K562 (cell line): Measurements from ENCODE around the gene UBXN11. TPM values are rescaled to one million over a fixed set of nuclear protein-coding genes. Genes with fewer than 3 reads are reported as not detected.

Experiments
- E2F8 ChIP-seq: fragments of 450-650 bp; IDR thresholded peaks from 2 replicates; pipeline ENCODE4 v1.7.1; 2018; ENCODE audit warnings: mild to moderate bottlenecking, low read depth; ENCODE audit not compliant: partially characterized antibody
- MCM7 ChIP-seq, 2 experiments: fragments of 450-650 bp; IDR thresholded peaks; 2 replicates each; pipeline ENCODE4 v1.6.1; 2016 to 2018
- NFIX ChIP-seq: fragments of 250-450 bp; sonication (Bioruptor Pico); IDR thresholded peaks from 2 replicates; pipeline ENCODE4 v1.4.0; 2020; ENCODE audit warnings: low read depth, mild to moderate bottlenecking, moderate library complexity
- NONO ChIP-seq, 2 experiments: fragments of 200-400 bp in 1 of 2; fragments of 450-650 bp in 1 of 2; formaldehyde crosslinking in 1 of 2; IDR thresholded peaks; 2 replicates each; pipeline ENCODE4 v1.6.1; 2017; ENCODE audit warnings: low read depth in 2 of 2, mild to moderate bottlenecking in 2 of 2, moderate library complexity in 2 of 2, low read length in 1 of 2
- PRMT5 ChIP-seq: sonication (generic); formaldehyde crosslinking; IDR thresholded peaks from 2 replicates; pipeline ENCODE4 v1.5.0; 2020; ENCODE audit warnings: missing genetic modification reagents
- TAF15 ChIP-seq: fragments of 200-400 bp; formaldehyde crosslinking; IDR thresholded peaks from 2 replicates; pipeline ENCODE4 v1.6.1; 2017; ENCODE audit warnings: mild to moderate bottlenecking, low read depth, low read length, moderate library complexity
- TFAP4 ChIP-seq: sonication (generic); formaldehyde crosslinking; IDR thresholded peaks from 2 replicates; pipeline ENCODE4 v1.8.0; 2022; ENCODE audit warnings: missing genetic modification reagents, mild to moderate bottlenecking, moderate library complexity, borderline replicate concordance
- ZNF121 ChIP-seq: sonication (generic); formaldehyde crosslinking; conservative IDR thresholded peaks from 2 replicates; pipeline ENCODE4 v1.8.0; 2022; ENCODE audit warnings: missing genetic modification reagents
- ZNF146 ChIP-seq: IDR thresholded peaks from one replicate; pipeline ENCODE4 v1.6.1; 2018; ENCODE audit warnings: missing compliant biosample characterization; ENCODE audit not compliant: unreplicated experiment
- ZNF24 ChIP-seq: fragments of 450-650 bp; IDR thresholded peaks from 2 replicates; pipeline ENCODE4 v1.6.1; 2016
- ZNF324 ChIP-seq: fragments of 250-450 bp; sonication (Bioruptor Pico); IDR thresholded peaks from 2 replicates; pipeline ENCODE4 v1.4.0; 2020; ENCODE audit warnings: mild to moderate bottlenecking
- ZNF407 ChIP-seq: fragments of 450-650 bp; IDR thresholded peaks from 2 replicates; pipeline ENCODE4 v1.6.1; 2016; ENCODE audit warnings: low read depth
- ZNF512 ChIP-seq: IDR thresholded peaks from 2 replicates; pipeline ENCODE4 v1.6.1; 2016; ENCODE audit warnings: missing genetic modification characterization, missing compliant biosample characterization
- ZNF668 ChIP-seq: fragments of 250-450 bp; sonication (Bioruptor Pico); IDR thresholded peaks from 2 replicates; pipeline ENCODE4 v1.8.0; 2022; ENCODE audit warnings: mild to moderate bottlenecking, inconsistent platforms
- polyA plus RNA-seq, 8 experiments: library from polyadenylated mRNA; depleted of rRNA in 4 of 8; stranded (reverse) in 5 of 8; unstranded in 3 of 8; fragments of >200 nt; fragmentation: Nextera tagmentation in 2 of 8; fragmentation: Illumina TruSeq in 1 of 8; extraction: Ambion mirVana in 2 of 8; extraction: Trizol in 1 of 8; gene quantifications; 2 replicates each; pipeline versions ENCODE4 v1.2.1 to v1.2.3, GENCODE V29; 2011 to 2014; ENCODE audit warnings: inconsistent platforms in 1 of 8, missing spikeins in 1 of 8
- total RNA-seq, 7 experiments: library from RNA; depleted of rRNA in 6 of 7; stranded (reverse); fragments of >200 nt in 6 of 7; fragmentation: Illumina TruSeq in 2 of 7; extraction: Trizol in 2 of 7; gene quantifications; 2 replicates each; pipeline versions ENCODE4 v1.2.1 to v1.2.3, GENCODE V29; 2011 to 2021; ENCODE audit warnings: low replicate concordance in 1 of 7

The UBXN11 gene
- total and polyA plus RNA-seq, 9 of the 15 experiments (the other 6 are each of a cell fraction or from before 2014, with no cell fraction given) = 0.48 to 34.3 (median 11.3) TPM

- TF ChIP-seq E2F8 (no peak), MCM7 (IDR thresholded peaks at IDR 0.05) (no peak), PRMT5 (CRISPR knock-in tag) (no peak), ZNF407 (no peak), NONO (IDR thresholded peaks at IDR 0.05; ENCODE audit: low read depth in 2 of 2, low read length in 1 of 2) (no peak), ZNF324 (no peak), ZNF121 (no peak), TFAP4 (CRISPR knock-in tag) (peak; percentile 70; the same call in 1 of the 2 replicates), NFIX (CRISPR knock-in tag) (no peak), TAF15 (no peak), ZNF668 (no peak), ZNF24 (no peak), ZNF146 (CRISPR knock-in tag) (no peak), ZNF512 (tag) (no peak)
Measured at GRCh38 chr1:26306290-26307229, at the start of gene UBXN11 (continued).
